Mucosa of gallbladder (tissue), 1 donor: Measurements from ENCODE around the gene FSIP1. TPM values are rescaled to one million over a fixed set of nuclear protein-coding genes. Genes with fewer than 3 reads are reported as not detected.

Experiments used
- DNase-seq: peaks from one replicate; pipeline ENCODE4 v3.0.0-alpha.2; 2020; ENCODE audit warnings: low spot score
- total RNA-seq: library from RNA; stranded (reverse); gene quantifications from one replicate; pipeline ENCODE4 v1.2.1, GENCODE V29; 2021
- donor health status: DM: no; HTN: no; CAD: no.

The FSIP1 gene
- total RNA-seq, 1 donor from 2014 or later = 0.81 TPM

DNA sequence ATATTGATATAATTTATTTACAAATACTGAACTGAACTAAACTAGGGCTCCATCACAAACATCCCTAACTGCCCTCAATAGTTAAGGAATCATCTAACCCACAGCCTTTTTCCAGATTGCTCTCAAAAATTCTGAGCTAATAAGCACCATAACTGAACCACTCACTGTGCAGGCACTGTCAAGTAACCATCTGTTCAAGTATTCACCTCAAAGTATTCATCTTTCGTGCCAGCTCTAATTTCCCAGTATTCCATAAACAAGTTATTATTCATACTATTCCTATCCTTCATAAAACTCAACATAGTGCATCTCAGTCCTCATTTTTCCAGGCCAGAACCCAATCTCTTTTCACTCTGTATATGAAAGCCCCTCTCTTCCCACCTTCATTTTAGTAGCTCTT is 160.7 kb downstream of the FSIP1 start:
- DNase-seq = no peak

DNA sequence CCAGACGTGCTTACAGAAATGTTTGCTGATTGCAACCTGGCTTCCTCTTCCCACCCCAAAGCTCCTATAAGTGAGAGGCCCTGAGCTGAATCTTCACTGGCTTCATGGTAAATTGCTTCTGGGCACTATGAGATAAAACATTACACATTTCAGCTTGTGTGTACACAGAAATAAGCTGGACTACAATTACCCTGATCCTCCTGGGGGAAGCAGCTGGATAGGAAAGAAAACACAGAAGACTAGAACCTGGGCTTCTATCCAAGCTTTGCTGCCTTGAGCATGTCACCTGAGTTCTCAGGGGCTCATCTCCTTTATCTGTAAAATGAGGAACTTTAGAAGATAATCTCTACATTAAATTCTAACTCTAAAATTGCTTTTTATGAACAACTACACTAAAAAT is 161.4 kb downstream of the FSIP1 start:
- no peak for DNase-seq

DNA sequence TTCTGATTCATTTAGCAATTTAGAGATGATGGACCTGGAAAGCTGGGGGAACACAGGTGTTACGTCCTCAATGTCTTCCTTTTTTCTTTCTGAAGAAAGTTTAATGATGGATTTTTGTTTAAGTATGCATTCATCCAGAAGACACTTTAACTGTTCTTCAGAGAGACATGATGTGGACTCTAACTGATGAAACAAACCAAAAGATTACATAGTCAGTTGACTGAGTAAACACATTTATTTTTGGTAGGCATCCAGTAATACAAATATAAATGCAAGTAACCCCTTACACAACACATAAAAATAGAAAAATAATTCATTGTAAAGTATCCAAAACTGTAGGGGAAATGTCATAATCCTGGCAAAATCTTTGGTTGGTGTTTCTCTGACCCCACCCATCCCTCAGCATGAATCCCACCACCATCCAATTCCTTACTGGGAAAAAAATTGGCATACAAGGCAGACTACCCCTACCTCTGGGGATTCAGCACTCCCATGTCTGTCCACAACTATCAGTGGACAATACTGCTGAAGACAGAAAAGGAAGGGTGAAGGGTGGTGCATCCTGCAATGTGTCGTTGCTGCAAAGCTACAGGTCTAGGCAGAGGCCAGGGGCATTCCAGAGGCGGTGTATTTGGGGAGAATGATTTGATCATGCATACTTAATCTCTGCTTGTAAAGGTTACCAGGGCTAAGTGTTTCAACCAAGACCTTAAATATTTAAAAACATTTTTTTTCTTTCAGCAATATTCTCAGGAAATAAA is 164.4 kb downstream of the FSIP1 start:
- DNase-seq = no peak

DNA sequence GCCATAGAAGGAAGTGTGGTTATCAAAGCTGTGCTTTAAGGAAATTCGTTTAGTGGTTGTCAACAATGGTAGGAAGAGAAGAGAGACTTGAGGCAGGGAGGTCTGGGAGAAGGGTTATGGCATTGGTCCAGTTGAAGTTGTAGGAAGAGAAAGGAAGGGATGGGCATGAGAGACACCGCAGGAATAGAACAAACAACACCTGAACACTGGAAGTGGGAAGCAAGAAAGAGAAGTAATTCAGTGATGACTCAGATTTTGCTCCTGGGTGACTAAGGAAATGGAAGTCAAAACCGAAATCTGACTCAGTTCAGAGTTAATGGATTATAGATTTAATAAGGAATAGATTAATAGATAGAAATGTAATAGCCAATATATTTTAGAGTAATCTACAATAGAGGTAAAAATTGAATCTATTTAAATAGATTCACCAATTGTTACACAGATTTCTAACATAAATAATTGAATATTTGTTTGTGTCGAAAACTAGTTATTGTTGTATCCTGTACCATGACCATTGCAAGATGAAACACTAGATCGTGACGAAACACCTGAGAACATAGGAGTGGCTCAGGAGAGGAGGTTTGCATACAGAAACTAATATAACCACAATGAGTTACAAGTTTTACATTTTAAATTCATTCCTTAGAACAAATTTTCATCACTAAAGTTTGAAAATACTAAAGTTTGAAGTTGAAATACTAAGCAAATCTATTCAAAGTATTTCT is 165.7 kb downstream of the FSIP1 start:
- DNase-seq = no peak

DNA sequence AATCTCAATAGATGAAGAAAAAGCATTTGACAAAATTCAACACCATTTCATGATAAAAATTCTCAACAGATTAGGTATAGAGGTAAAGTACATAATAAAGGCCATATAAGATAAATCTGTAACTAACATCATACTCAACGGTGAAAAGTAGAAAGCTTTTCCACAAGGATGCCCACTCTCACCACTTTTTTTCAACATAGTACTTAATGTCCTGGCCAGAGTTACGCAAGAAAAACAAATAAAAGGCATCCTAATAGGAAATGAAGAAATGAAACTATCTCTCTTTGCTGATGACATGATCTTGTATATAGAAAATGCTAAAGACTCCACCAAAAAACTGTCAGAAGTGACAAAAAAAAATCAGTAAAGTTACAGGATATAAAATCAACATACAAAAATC is 168.8 kb downstream of the FSIP1 start:
- no peak for DNase-seq

DNA sequence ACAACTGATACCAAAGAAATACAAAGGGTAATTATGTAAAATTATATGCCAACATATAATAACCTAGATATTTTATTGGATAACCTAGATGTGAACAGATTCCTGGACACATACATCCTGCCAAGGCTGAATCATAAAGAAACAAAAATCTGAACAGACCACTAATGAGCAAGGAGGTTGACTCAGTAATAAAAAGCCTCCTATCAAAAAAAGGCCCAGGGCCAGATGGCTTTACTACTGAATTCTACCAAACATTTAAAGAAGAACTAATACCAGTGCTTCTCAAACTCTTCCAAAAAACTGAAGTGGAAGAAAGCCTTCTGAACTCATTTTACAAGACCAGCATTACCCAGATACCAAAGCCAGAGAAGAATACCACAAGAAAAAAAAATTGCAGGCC is 169.4 kb downstream of the FSIP1 start:
- DNase-seq = no peak

DNA sequence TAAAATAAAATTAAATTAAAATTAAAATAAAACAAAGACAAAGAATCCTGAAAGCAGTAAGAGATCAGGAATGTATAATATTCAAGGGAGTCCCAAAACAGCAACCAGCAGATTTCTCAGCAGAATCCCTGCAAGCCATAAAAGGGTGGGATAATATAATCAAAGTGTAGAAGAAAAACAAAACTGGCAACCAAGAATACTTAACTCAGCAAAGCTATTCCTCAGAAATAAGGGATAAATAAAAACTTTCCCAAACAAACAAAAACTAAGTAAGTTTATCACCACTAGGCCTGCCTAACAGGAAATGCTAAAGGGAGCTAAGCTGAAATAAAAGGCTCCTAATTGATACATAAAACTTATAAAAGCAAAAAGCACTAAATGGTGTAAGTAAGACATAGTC is 172.0 kb downstream of the FSIP1 start:
- no peak for DNase-seq

DNA sequence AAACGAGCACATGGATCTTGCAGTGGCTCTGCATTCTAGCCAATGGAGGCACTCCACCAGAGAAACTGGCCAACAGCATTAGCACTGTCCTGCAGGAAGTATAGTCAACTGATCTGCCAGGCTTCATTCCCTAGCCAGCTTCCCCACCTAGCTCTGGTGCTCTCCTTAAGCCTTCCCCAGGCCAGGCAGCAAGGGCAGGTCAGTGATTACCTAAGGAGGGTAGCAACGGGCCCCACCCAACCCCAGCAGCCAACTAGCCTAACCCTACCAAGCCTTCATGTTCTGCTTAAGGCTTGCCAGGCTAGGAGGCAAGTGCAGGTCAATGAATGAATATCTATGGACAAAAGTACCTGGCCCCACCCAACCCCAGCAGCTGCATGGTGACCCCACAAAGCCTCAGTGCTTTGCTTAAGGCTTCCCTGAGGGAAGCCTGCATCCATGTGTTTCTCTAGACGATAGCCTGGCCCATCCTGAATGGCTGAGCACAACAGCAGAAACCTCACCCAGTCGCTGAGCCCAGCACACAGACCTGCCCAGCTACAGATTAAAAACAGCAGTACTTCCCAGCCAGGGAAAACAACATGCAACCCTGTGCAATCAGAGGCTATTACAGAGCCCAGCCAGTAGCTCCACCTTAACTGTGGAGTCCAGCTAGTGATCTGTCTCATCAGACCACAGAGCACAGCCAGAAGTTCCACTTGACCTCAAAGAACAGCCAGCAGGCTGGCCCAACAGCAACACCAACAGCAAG is 173.3 kb downstream of the FSIP1 start:
- no peak for DNase-seq

DNA sequence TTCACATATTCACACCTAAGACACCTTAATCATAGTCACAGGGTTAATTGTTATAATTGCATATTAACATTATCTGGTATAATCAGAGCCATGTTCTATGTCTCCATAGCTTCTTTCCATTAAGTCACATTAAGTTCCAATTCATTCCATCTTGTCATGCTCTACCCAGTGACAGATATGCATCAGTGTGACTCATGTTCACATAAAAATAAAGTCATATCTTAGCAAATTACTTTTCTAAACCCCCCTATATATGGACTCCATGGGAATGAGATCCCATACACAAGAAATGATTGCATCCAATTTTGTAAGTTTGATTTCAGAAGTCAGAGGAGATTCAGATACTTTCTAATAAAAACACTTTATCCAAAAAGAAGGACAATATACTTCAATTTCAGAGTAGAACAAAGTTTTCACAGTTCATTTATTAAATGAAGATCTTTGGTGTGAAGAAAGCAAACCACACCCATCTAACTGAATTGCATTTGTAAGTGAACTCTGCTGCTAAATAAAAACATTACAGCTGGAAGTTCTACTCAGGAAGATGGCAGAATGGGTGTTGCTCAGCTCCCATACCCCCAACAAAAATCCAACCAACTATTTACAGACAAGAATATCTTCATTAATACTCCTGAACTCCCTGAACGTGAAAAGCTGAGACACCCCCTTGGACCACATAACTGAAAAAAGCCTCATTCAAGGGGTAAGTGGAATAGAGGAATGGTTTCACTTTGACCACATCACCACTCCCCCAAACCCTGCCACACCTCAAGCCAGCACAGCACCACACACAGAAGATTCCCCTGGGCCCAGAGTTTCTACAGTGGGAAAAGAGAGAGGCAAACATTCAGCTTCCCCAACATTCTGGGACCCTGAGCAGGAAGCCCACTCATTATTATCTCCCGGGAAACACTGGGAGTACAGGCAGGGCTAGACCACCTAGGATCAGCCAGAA is 174.2 kb downstream of the FSIP1 start:
- no peak for DNase-seq

DNA sequence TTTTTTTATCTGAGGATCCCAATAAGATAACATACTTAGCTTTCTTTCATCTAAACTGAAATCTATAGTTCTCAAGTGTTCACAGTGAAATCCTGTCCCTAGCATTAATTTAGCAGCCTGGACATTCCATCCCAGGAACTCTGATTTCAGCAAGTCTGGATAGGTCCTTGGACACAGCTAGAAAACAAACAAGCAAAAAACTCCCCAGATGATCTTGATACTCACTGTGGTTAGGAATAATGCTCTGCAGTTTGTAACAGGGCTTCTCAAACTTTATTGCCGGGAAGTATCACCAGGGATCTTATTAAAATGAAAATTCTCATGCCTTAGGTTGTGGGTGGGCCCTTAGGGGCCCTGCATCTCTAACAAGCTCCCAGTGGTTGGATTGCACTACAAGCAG is 177.5 kb downstream of the FSIP1 start:
- DNase-seq = no peak

DNA sequence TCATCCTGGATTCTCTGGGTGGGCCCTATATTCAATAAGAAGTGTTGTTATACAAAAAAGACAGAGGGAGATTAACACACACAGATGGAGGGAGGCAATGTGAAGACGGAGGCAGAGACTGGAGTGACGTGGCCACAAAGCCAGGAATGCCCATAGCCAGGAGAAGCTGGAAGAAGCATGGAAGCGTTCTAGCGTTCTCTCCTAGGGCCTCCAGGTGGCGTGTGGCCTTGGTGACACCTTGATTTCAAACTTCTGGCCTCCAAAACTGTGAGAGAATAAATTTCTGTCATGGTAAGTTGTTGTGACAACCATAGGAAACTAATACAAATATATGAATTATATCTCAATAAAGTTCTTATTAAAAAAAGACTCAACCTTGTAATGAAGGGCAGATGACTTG is 180.5 kb downstream of the FSIP1 start:
- DNase-seq = no peak

DNA sequence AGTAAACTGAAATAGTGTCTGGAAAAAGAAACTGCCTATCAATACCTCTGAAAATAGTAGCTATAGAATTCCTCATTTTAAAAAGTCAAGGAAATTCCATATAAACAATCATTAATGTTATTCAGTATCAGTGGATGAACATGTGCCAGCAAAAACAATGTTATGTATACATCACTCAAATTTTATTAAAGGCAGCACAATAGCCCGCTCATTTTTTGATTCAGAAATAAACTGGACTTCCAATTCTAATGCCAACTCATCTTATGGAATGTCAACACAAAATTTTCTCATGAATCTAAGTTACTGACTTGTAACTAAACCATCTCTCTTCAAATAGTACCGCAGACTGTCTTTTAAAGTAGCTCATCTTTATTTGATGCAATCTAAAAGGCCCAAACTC is 182.8 kb downstream of the FSIP1 start:
- DNase-seq = no peak

DNA sequence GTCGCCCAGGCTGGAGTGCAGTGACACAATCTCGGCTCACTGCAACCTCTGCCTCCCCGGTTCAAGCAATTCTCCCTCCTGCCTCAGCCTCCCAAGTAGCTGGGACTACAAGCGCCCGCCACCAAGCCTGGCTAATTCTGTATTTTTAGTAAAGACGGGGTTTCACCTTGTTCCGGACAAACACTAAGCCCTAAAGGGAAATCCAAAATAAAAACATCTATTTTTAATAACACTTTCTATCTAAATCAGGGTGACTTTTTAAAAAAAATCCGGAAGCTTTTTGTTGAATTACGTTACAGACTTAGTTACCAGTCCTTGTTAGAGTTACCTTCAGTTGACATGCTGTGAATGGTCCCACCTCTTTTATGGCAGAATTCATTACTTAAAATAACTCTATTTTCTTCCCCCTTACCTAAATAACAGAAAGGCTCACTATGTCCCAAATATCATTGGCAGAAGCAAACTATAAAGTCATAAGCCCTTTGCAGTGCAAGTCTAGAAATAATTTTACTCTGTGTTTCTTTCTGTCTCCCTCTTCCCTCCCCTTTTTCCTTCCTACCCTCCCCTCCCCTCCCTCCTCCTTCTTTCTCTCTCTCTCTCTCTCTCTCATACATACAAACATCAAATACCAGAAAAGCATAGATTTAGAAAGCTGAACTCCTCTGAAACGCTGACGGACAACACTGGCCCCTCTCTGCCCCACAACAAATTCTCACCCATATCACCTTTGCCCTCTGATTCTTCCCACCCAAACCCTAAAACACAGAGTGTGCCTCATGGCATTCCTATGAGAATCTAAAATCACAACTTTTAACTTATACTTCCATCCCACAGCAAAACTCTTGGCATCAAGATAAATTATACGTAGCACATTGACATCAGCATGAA is 183.4 kb downstream of the FSIP1 start:
- no peak for DNase-seq

DNA sequence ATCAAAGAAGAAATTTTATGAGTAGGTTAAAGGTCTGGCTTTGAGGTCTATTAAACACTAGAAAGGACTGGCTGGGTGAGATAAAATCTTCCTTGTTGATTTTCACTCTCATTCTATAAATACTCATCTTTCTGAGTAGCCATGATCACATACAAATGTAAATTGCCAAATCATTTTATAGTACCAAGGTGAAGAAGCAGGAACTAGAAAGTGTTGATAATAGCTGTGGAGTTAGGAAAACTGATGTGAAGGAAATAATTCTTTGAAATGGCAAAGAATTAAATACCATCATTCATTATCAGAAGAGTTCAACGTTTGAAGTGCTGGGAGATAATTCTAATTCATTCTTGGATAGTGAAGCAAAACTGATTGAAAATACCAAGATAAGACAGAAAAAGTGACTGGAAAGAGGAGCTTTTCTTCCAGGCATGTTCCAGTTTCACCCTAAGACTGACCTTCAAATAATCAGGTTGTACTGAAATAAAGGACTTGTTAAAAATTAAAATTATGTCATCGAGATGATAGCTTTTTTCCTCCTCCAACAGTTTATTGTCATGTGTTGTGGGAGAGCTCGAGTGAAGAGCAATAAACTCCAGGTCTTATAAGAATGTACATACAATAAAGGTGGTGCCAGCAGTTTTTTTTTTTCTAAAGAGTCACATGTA is 184.3 kb downstream of the FSIP1 start:
- DNase-seq = no peak

DNA sequence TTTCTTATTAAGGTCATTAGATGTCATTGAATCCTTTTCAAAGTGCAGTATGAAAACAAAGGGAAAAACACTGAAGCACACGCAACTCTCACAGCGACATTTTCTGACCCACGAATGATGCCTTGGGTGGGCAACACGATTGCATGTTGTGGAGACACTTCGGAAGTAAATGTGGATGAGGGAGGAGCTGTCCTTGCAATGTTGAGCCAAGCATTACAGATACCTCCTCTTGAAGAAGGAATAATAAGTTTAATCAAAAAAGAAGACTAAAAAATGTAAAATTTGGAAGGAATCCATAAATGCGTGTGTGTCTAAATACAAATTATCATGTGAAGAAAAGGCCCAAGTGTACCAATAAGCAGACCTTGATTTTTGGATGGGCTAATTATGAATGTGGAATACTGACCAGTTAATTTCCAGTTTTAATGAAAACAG is 184.9 kb downstream of the FSIP1 start:
- DNase-seq = no peak

DNA sequence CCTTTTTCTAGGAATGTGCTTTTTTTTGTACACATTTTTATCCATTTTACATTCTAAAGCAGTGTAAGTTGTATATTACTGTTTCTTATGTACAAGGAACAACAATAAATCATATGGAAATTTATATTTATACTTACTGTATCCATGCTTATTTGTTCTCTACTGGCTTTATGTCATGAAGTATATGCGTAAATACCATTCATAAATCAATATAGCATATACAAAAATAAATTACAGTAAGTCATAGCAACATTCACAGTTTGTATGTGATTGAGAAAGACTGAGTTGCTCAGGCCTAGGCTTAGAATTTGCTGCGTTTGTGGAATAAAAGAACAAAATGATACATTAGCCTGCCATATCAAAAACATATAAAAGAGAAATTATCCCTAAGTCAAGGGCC is 185.3 kb downstream of the FSIP1 start:
- no peak for DNase-seq

DNA sequence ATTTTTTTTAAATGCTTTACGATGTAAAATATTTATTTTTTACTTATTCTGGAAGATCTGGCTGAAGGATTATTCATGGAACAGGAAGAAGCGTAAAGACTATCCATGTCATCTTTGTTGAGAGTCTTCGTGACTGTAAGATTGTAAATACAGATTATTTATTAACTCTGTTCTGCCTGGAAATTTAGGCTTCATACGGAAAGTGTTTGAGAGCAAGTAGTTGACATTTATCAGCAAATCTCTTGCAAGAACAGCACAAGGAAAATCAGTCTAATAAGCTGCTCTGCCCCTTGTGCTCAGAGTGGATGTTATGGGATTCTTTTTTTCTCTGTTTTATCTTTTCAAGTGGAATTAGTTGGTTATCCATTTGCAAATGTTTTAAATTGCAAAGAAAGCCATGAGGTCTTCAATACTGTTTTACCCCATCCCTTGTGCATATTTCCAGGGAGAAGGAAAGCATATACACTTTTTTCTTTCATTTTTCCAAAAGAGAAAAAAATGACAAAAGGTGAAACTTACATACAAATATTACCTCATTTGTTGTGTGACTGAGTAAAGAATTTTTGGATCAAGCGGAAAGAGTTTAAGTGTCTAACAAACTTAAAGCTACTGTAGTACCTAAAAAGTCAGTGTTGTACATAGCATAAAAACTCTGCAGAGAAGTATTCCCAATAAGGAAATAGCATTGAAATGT is 186.1 kb downstream of the FSIP1 start:
- DNase-seq = no peak

DNA sequence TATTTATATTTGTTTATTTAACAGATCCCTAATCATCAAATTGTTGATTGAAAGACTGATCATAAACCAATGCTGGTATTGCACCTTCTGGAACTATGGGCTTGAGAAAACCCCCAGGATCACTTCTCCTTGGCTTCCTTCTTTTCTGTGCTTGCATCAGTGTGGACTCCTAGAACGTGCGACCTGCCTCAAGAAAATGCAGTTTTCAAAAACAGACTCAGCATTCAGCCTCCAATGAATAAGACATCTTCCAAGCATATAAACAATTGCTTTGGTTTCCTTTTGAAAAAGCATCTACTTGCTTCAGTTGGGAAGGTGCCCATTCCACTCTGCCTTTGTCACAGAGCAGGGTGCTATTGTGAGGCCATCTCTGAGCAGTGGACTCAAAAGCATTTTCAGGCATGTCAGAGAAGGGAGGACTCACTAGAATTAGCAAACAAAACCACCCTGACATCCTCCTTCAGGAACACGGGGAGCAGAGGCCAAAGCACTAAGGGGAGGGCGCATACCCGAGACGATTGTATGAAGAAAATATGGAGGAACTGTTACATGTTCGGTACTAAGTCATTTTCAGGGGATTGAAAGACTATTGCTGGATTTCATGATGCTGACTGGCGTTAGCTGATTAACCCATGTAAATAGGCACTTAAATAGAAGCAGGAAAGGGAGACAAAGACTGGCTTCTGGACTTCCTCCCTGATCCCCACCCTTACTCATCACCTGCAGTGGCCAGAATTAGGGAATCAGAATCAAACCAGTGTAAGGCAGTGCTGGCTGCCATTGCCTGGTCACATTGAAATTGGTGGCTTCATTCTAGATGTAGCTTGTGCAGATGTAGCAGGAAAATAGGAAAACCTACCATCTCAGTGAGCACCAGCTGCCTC is 187.1 kb downstream of the FSIP1 start:
- DNase-seq = no peak
